Measurements from ENCODE around the gene NMUR2.

NMUR2 gene

GRCh38 chr5:152367554-152367953 is 37.5 kb downstream of the NMUR2 start:
- no peak for DNase-seq

GRCh38 chr5:152366716-152367115 is 38.4 kb downstream of the NMUR2 start:
- DNase-seq: no peak

GRCh38 chr5:152364899-152365298 is 40.2 kb downstream of the NMUR2 start:
- no peak for DNase-seq

- DNase-seq: no peak
Observed at GRCh38 chr5:152364172-152364571, 40.9 kb downstream of the NMUR2 start.

- no peak for DNase-seq
Observed at GRCh38 chr5:152358861-152359568, 46.1 kb downstream of the NMUR2 start.

- DNase-seq: no peak
Observed at GRCh38 chr5:152356506-152356905, 48.6 kb downstream of the NMUR2 start.

- DNase-seq: no peak
Observed at GRCh38 chr5:152355061-152355460, 50.0 kb downstream of the NMUR2 start.

GRCh38 chr5:152353001-152353400 is 52.1 kb downstream of the NMUR2 start:
- no peak for DNase-seq

- peak; percentile 71 for DNase-seq
Observed at GRCh38 chr5:152349683-152350526, 55.2 kb downstream of the NMUR2 start.
